HEK293 (cell line): ENCODE results near the gene NRIP3.

Experiments used
- CTCF ChIA-PET: fragments of 350-600 bp; formaldehyde crosslinking; extraction: SDS; loops from one replicate; lab custom pipeline; 2021; ENCODE audit warnings: antibody characterized with exemption; lab: Yijun Ruan, JAX
- POLR2A ChIA-PET: fragments of 300-600 bp; formaldehyde crosslinking; extraction: SDS; loops from one replicate; lab custom pipeline; 2020; ENCODE audit warnings: antibody characterized with exemption, inconsistent platforms; lab: Yijun Ruan, JAX
- H3K27ac ChIP-seq: fragments of 200-500 bp; sonication (Bioruptor generic); 2 replicates; pipeline ENCODE4 v1.5.1; 2014; ENCODE audit warnings: low read depth, low read length, control low read depth, inconsistent platforms; ENCODE audit errors: extremely low read depth
- H3K36me3 ChIP-seq, 2 experiments: fragments of 200-500 bp in 1 of 2; sonication (Bioruptor generic) in 1 of 2; 1 replicate in 1 of 2; 2 replicates in 1 of 2; pipeline ENCODE4 v1.5.1; 2014 to 2017; ENCODE audit warnings: inconsistent platforms in 2 of 2, low read length in 2 of 2; ENCODE audit not compliant: control insufficient read depth in 2 of 2, insufficient read depth in 1 of 2
- H3K4me1 ChIP-seq: fragments of 200-500 bp; sonication (Bioruptor generic); 2 replicates; pipeline ENCODE4 v1.5.1; 2014; ENCODE audit warnings: mild to moderate bottlenecking, low read length, inconsistent platforms; ENCODE audit not compliant: control insufficient read depth, insufficient read depth
- H3K4me3 ChIP-seq: 2 replicates; pipeline ENCODE4 v1.5.1; 2011; ENCODE audit warnings: low read depth, mild to moderate bottlenecking, control low read depth, low read length, moderate library complexity
- H3K9me3 ChIP-seq: fragments of 200-500 bp; sonication (Bioruptor generic); 2 replicates; pipeline ENCODE4 v1.5.1; 2014; ENCODE audit warnings: low read depth, low read length, inconsistent platforms; ENCODE audit not compliant: control insufficient read depth, insufficient read depth
- BCL6B ChIP-seq: fragments of 450-650 bp; formaldehyde crosslinking; IDR thresholded peaks from 2 replicates; pipeline ENCODE4 v1.5.1; 2017; ENCODE audit warnings: missing biosample characterization, missing genetic modification characterization
- KLF1 ChIP-seq: fragments of 450-650 bp; formaldehyde crosslinking; IDR thresholded peaks from 2 replicates; pipeline ENCODE4 v1.5.1; 2016; ENCODE audit warnings: missing biosample characterization, missing genetic modification characterization
- RBAK ChIP-seq: fragments of 450-650 bp; formaldehyde crosslinking; IDR thresholded peaks from 2 replicates; pipeline ENCODE4 v1.5.1; 2016; ENCODE audit warnings: missing biosample characterization, missing genetic modification characterization
- TSHZ1 ChIP-seq: fragments of 450-650 bp; formaldehyde crosslinking; IDR thresholded peaks from 2 replicates; pipeline ENCODE4 v1.5.1; 2016; ENCODE audit warnings: missing biosample characterization, missing genetic modification characterization, borderline replicate concordance
- ZNF138 ChIP-seq: fragments of 450-650 bp; formaldehyde crosslinking; IDR thresholded peaks from 2 replicates; pipeline ENCODE4 v1.5.1; 2016; ENCODE audit warnings: missing biosample characterization, missing genetic modification characterization, borderline replicate concordance
- ZNF157 ChIP-seq: fragments of 450-650 bp; formaldehyde crosslinking; IDR thresholded peaks from 2 replicates; pipeline ENCODE4 v1.5.1; 2016; ENCODE audit warnings: missing biosample characterization, missing genetic modification characterization
- ZNF169 ChIP-seq: fragments of 450-650 bp; formaldehyde crosslinking; IDR thresholded peaks from 2 replicates; pipeline ENCODE4 v1.5.1; 2016; ENCODE audit warnings: missing biosample characterization, missing genetic modification characterization
- ZNF24 ChIP-seq: fragments of 450-650 bp; formaldehyde crosslinking; IDR thresholded peaks from 2 replicates; pipeline ENCODE4 v1.5.1; 2016; ENCODE audit warnings: missing biosample characterization, missing genetic modification characterization
- ZNF248 ChIP-seq: fragments of 450-650 bp; formaldehyde crosslinking; IDR thresholded peaks from 2 replicates; pipeline ENCODE4 v1.5.1; 2017; ENCODE audit warnings: missing biosample characterization, missing genetic modification characterization
- ZNF398 ChIP-seq: fragments of 450-650 bp; formaldehyde crosslinking; IDR thresholded peaks from 2 replicates; pipeline ENCODE4 v1.5.1; 2017; ENCODE audit warnings: missing biosample characterization, missing genetic modification characterization
- ZNF404 ChIP-seq: fragments of 450-650 bp; formaldehyde crosslinking; IDR thresholded peaks from 2 replicates; pipeline ENCODE4 v1.5.1; 2017; ENCODE audit warnings: missing biosample characterization, missing genetic modification characterization
- ZNF48 ChIP-seq: fragments of 450-650 bp; formaldehyde crosslinking; IDR thresholded peaks from 2 replicates; pipeline ENCODE4 v1.5.1; 2016; ENCODE audit warnings: missing biosample characterization, missing genetic modification characterization
- ZNF529 ChIP-seq: fragments of 450-650 bp; formaldehyde crosslinking; IDR thresholded peaks from 2 replicates; pipeline ENCODE4 v1.5.1; 2017; ENCODE audit warnings: missing genetic modification characterization, missing biosample characterization; ENCODE audit not compliant: insufficient replicate concordance
- ZNF626 ChIP-seq: fragments of 450-650 bp; sonication (Bioruptor Pico); formaldehyde crosslinking; IDR thresholded peaks from 2 replicates; pipeline ENCODE4 v1.5.1; 2018; ENCODE audit warnings: missing biosample characterization, missing genetic modification characterization, inconsistent platforms
- ZNF664 ChIP-seq: fragments of 450-650 bp; formaldehyde crosslinking; IDR thresholded peaks from 2 replicates; pipeline ENCODE4 v1.5.1; 2016; ENCODE audit warnings: missing biosample characterization, missing genetic modification characterization
- TF ChIP-seq, protein P1 (sequence below): fragments of 450-650 bp; formaldehyde crosslinking; IDR thresholded peaks from 2 replicates; pipeline ENCODE4 v1.5.1; 2017; ENCODE audit warnings: missing biosample characterization, mild to moderate bottlenecking, missing genetic modification characterization, moderate library complexity
- TF ChIP-seq, protein P2 (sequence below): fragments of 450-650 bp; formaldehyde crosslinking; IDR thresholded peaks from 2 replicates; pipeline ENCODE4 v1.5.1; 2016; ENCODE audit warnings: missing biosample characterization, missing genetic modification characterization

NRIP3 gene

DNA sequence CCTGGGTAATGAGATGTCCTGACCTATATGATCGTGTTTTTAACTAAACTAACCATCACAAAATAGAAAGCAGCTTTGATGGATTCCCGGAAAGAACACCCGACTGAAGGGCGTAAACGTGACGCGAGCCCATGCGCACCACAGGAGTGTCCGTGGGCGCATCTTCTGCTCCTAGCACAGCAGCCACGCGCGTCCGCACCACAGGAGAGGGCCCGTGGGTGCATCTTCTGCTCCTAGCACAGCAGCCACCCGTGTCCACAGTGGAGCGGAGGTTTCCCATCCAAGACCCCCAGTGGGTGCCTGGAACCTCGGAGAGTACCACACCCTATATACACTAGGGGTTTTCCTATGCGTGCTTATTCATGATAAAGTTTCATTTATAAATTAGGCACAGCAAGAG is 36.1 kb upstream of the NRIP3 start:
- TF ChIP-seq ZNF398 (tag by site-specific recombination) (no peak), ZNF404 (no peak), ZNF157 (tag by site-specific recombination) (no peak), TSHZ1 (tag by site-specific recombination) (no peak)
- Histone ChIP-seq H3K36me3 (no peaks in the 10 kb centered on the region), H3K4me1 (no peaks in the 10 kb centered on the region), H3K9me3 (no peaks in the 10 kb centered on the region), H3K27ac (no peak overlapping the region), H3K4me3 (no peak overlapping the region)
- ChIA-PET POLR2A (no interaction called here), CTCF (no interaction called here)

GRCh38 chr11:9039198-9039597 is 35.4 kb upstream of the NRIP3 start:
- Histone ChIP-seq H3K36me3 (no peaks in the 10 kb centered on the region), H3K9me3 (no peaks in the 10 kb centered on the region), H3K27ac (no peak overlapping the region), H3K4me1 (no peaks in the 10 kb centered on the region), H3K4me3 (no peak overlapping the region)
- POLR2A ChIA-PET: no interaction called here
- TF ChIP-seq, protein P1, sequence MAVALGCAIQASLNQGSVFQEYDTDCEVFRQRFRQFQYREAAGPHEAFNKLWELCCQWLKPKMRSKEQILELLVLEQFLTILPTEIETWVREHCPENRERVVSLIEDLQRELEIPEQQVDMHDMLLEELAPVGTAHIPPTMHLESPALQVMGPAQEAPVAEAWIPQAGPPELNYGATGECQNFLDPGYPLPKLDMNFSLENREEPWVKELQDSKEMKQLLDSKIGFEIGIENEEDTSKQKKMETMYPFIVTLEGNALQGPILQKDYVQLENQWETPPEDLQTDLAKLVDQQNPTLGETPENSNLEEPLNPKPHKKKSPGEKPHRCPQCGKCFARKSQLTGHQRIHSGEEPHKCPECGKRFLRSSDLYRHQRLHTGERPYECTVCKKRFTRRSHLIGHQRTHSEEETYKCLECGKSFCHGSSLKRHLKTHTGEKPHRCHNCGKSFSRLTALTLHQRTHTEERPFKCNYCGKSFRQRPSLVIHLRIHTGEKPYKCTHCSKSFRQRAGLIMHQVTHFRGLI: no peak
- TF ChIP-seq ZNF24 (no peak), ZNF169 (no peak)
- CTCF ChIA-PET: no interaction called here

GRCh38 chr11:9038541-9038940 is 34.7 kb upstream of the NRIP3 start:
- Histone ChIP-seq H3K36me3 (no peaks in the 10 kb centered on the region), H3K4me1 (no peaks in the 10 kb centered on the region), H3K27ac (no peak overlapping the region), H3K9me3 (no peaks in the 10 kb centered on the region), H3K4me3 (no peak overlapping the region)
- POLR2A ChIA-PET: no interaction called here
- CTCF ChIA-PET: interaction anchor here (1.1 to 3.8 kb wide), 2 partner anchors 8 to 23 kb away, joined by 3 to 19 read pairs; no protein-coding TSS in a partner anchor
- TF ChIP-seq KLF1: no peak
- TF ChIP-seq RBAK (tag by site-specific recombination): no peak
- no peak for TF ChIP-seq ZNF529
- TF ChIP-seq, protein P2, sequence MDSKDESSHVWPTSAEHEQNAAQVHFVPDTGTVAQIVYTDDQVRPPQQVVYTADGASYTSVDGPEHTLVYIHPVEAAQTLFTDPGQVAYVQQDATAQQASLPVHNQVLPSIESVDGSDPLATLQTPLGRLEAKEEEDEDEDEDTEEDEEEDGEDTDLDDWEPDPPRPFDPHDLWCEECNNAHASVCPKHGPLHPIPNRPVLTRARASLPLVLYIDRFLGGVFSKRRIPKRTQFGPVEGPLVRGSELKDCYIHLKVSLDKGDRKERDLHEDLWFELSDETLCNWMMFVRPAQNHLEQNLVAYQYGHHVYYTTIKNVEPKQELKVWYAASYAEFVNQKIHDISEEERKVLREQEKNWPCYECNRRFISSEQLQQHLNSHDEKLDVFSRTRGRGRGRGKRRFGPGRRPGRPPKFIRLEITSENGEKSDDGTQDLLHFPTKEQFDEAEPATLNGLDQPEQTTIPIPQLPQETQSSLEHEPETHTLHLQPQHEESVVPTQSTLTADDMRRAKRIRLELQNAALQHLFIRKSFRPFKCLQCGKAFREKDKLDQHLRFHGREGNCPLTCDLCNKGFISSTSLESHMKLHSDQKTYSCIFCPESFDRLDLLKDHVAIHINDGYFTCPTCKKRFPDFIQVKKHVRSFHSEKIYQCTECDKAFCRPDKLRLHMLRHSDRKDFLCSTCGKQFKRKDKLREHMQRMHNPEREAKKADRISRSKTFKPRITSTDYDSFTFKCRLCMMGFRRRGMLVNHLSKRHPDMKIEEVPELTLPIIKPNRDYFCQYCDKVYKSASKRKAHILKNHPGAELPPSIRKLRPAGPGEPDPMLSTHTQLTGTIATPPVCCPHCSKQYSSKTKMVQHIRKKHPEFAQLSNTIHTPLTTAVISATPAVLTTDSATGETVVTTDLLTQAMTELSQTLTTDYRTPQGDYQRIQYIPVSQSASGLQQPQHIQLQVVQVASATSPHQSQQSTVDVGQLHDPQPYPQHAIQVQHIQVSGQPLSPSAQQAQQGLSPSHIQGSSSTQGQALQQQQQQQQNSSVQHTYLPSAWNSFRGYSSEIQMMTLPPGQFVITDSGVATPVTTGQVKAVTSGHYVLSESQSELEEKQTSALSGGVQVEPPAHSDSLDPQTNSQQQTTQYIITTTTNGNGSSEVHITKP (tag by site-specific recombination): no peak
- no peak for TF ChIP-seq ZNF248 (tag by site-specific recombination)
- no peak for TF ChIP-seq ZNF138 (tag by site-specific recombination)
- no peak for TF ChIP-seq ZNF626 (tag by site-specific recombination)
- TF ChIP-seq ZNF169: no peak
- TF ChIP-seq ZNF398 (tag by site-specific recombination): no peak
- TF ChIP-seq BCL6B (tag by site-specific recombination): no peak
- TF ChIP-seq ZNF664 (tag by site-specific recombination): no peak
- no peak for TF ChIP-seq ZNF48 (tag by site-specific recombination)
